ENCODE data around the gene ALKBH5. TPM values are rescaled to one million over a fixed set of nuclear protein-coding genes. Genes with fewer than 3 reads are reported as not detected.

Gene ALKBH5
- polyA plus RNA-seq, 1 of the 3 experiments (the other 2 are of a cell fraction), result 41.0 TPM

DNA sequence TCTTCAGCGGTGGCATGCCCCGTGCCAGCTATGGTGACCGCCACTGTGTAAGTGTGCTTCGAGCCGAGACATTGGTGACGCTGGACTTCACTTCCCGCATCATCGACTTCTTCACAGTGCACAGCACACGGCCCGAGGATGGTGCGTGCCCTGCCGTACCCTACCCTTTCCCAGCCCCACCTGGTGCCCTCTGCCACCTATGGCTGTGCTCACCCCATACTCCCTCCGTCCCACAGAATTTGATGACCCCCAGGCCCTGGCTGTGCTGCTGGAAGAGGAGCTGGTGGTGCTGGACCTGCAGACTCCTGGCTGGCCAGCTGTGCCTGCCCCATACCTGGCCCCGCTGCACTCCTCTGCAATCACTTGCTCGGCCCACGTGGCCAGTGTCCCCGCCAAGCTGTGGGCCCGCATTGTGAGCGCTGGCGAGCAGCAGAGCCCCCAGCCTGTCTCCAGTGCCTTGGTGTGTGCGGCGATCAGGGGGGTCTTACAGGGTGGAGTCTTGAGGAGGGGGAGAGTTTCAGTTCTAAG is 51.3 kb downstream of the ALKBH5 start:
- POLR2A ChIA-PET, result no interaction called here
- CTCF ChIA-PET, result interaction anchor here (1.4 to 4.4 kb wide), 2 partner anchors 13 to 16 kb away, joined by 3 to 26 read pairs; no protein-coding TSS in a partner anchor

DNA sequence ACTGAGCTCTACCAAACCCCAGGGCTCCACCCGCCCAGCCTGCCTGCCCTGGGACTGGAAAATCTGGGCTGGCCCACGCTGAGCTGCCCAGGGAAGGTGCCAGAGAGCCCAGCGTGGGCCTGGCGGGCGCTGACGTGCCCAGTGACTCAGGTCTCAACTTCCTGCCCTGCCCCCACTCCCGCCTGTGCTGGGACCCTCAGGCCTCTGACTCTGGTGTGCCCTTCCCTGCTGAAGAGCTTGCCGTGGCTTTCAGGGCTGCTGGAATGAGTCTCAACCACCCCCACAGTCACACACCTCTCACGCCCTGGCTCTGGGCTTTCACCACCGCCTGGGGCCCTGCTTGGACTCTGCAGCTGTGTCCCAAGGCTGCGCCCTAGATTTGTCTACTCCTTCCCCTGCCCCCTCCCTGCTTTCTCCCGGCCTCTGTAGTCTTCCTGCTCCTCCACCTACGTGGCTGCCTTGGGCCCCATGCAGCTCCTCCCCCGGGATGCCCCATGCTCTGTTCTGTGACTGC is 52.2 kb downstream of the ALKBH5 start:
- CTCF ChIA-PET, result interaction anchor here (0.7 to 4.4 kb wide), 3 partner anchors 12 to 84 kb away, joined by 3 to 26 read pairs (median 3); no protein-coding TSS in a partner anchor
- POLR2A ChIA-PET, result no interaction called here
- no peak overlapping the region for H3K4me2 ChIP-seq
- H3K9ac ChIP-seq, result peak overlapping the region; percentile 44; the same call in 1 of the 2 replicates
- no peak overlapping the region for H3K4me3 ChIP-seq (ENCODE audit: low read depth in 2 of 2, low read length in 1 of 2)
- peak; percentile 63; the same call in 1 of the 2 replicates for TF ChIP-seq FOSL2 (IDR thresholded peaks at IDR 0.05; ENCODE audit: borderline replicate concordance, low read depth)
- no peak for TF ChIP-seq CHD2 (IDR thresholded peaks at IDR 0.05; ENCODE audit: low read length, partially characterized antibody)
- 0 out of 2 replicates have a peak, but pooled peaks have one; percentile 23 for TF ChIP-seq GABPA (IDR thresholded peaks at IDR 0.05; ENCODE audit: low read depth)
- TF ChIP-seq TEAD4 (IDR thresholded peaks at IDR 0.05; ENCODE audit: borderline replicate concordance, insufficient read depth), result no peak
- no peak for TF ChIP-seq EP300 (IDR thresholded peaks at IDR 0.05; ENCODE audit: borderline replicate concordance in 1 of 2, low read depth in 1 of 2, low read length in 1 of 2)
- H2AFZ ChIP-seq (ENCODE audit: low read depth), result no peak overlapping the region
- WGBS (ENCODE audit: low lambda C conversion rate), result 67% methylated on average over 8 of the region's 14 CpGs
- DNase-seq, result no peak
- H3K27me3 ChIP-seq (ENCODE audit: insufficient read depth), result no peaks in the 10 kb centered on the region
- no peaks in the 10 kb centered on the region for H3K9me2 ChIP-seq
- H3K4me1 ChIP-seq (ENCODE audit: control insufficient read depth in 1 of 2, insufficient read depth in 2 of 2, low read depth in 1 of 2, low read length in 1 of 2), result peaks cover 0 to 6% of the 10 kb centered on the region in 2 experiments; a peak in 2 of 4 replicates
- no peaks in the 10 kb centered on the region for H3K9me3 ChIP-seq
- H3K36me3 ChIP-seq (replicated peaks in 1 of 2; ENCODE audit: control insufficient read depth in 1 of 2, insufficient read depth in 2 of 2, low read length in 1 of 2), result peaks cover 0 to 25% of the 10 kb centered on the region in 2 experiments
- H3K79me2 ChIP-seq (ENCODE audit: insufficient read depth), result peaks cover 11% of the 10 kb centered on the region; the same call in 1 of the 2 replicates
- no peaks in the 10 kb centered on the region for H4K20me1 ChIP-seq (ENCODE audit: insufficient read depth)
- H3K27ac ChIP-seq (ENCODE audit: low read depth in 2 of 2, low read length in 1 of 2), result peak overlapping the region in 1 of 2 experiments; percentile 70; a peak in 2 of 4 replicates
- peaks cover 4% of the 10 kb centered on the region for H3F3A ChIP-seq (replicated peaks; ENCODE audit: insufficient read depth)

More for the DNA sequence above, 51.3 kb downstream of the ALKBH5 start:
- peaks cover 4% of the 10 kb centered on the region for H3F3A ChIP-seq (replicated peaks; ENCODE audit: insufficient read depth)
- no peaks in the 10 kb centered on the region for H3K9me2 ChIP-seq
- peak overlapping the region; percentile 22; the same call in 1 of the 2 replicates for H3K4me2 ChIP-seq
- H3K4me1 ChIP-seq (ENCODE audit: control insufficient read depth in 1 of 2, insufficient read depth in 2 of 2, low read depth in 1 of 2, low read length in 1 of 2), result peaks cover 5 to 6% of the 10 kb centered on the region in 2 experiments; a peak in 3 of 4 replicates
- H3K79me2 ChIP-seq (ENCODE audit: insufficient read depth), result peaks cover 16% of the 10 kb centered on the region
- DNase-seq, result no peak
- 97% methylated on average over 16 of the region's 22 CpGs for WGBS (ENCODE audit: low lambda C conversion rate)
- peak overlapping the region in 1 of 2 experiments; percentile 70; a peak in 2 of 4 replicates for H3K27ac ChIP-seq (ENCODE audit: low read depth in 2 of 2, low read length in 1 of 2)
- peak overlapping the region; percentile 44; the same call in 1 of the 2 replicates for H3K9ac ChIP-seq
- H3K9me3 ChIP-seq, result no peaks in the 10 kb centered on the region
- no peak overlapping the region for H3K4me3 ChIP-seq (ENCODE audit: low read depth in 2 of 2, low read length in 1 of 2)
- no peak overlapping the region for H2AFZ ChIP-seq (ENCODE audit: low read depth)
- peaks cover 0 to 24% of the 10 kb centered on the region in 2 experiments for H3K36me3 ChIP-seq (replicated peaks in 1 of 2; ENCODE audit: control insufficient read depth in 1 of 2, insufficient read depth in 2 of 2, low read length in 1 of 2)
- no peaks in the 10 kb centered on the region for H4K20me1 ChIP-seq (ENCODE audit: insufficient read depth)
- H3K27me3 ChIP-seq (ENCODE audit: insufficient read depth), result no peaks in the 10 kb centered on the region
- TF ChIP-seq NRF1 (IDR thresholded peaks at IDR 0.05; ENCODE audit: low read depth, low read length) (no peak), RAD21 (IDR thresholded peaks at IDR 0.05; ENCODE audit: low read length) (no peak), TEAD4 (IDR thresholded peaks at IDR 0.05; ENCODE audit: borderline replicate concordance, insufficient read depth) (no peak), TAF1 (IDR thresholded peaks at IDR 0.05; ENCODE audit: borderline replicate concordance, low read depth, low read length) (no peak), SMC3 (IDR thresholded peaks at IDR 0.05; ENCODE audit: low read depth, low read length) (no peak)

- CTCF ChIA-PET, result interaction anchor here (4.4 kb wide), 1 partner anchor 11 kb away, joined by 26 read pairs; no protein-coding TSS in a partner anchor
- no peaks in the 10 kb centered on the region for H3K9me3 ChIP-seq
Observed at GRCh38 chr17:18236494-18236893, 52.9 kb downstream of the ALKBH5 start.

More at GRCh38 chr17:18236494-18236893, 52.9 kb downstream of the ALKBH5 start:
- TF ChIP-seq RXRA (IDR thresholded peaks at IDR 0.05; ENCODE audit: borderline replicate concordance, low read depth) (no peak), FOSL2 (IDR thresholded peaks at IDR 0.05; ENCODE audit: borderline replicate concordance, low read depth) (no peak), NFIC (IDR thresholded peaks at IDR 0.05; ENCODE audit: borderline replicate concordance) (no peak), MXI1 (IDR thresholded peaks at IDR 0.05; ENCODE audit: low read depth, low read length) (no peak), TCF12 (IDR thresholded peaks at IDR 0.05) (no peak), RFX5 (IDR thresholded peaks at IDR 0.05; ENCODE audit: low read length) (no peak), SIN3A (IDR thresholded peaks at IDR 0.05; ENCODE audit: borderline replicate concordance, low read depth, low read length) (no peak)
- Histone ChIP-seq H3K9me2 (no peaks in the 10 kb centered on the region), H3K27ac (ENCODE audit: low read depth in 2 of 2, low read length in 1 of 2) (peak overlapping the region in 1 of 2 experiments; percentile 70; a peak in 1 of 4 replicates), H3K9ac (no peak overlapping the region), H3F3A (replicated peaks; ENCODE audit: insufficient read depth) (peaks cover 4% of the 10 kb centered on the region), H3K27me3 (ENCODE audit: insufficient read depth) (no peaks in the 10 kb centered on the region), H3K4me1 (ENCODE audit: control insufficient read depth in 1 of 2, insufficient read depth in 2 of 2, low read depth in 1 of 2, low read length in 1 of 2) (peaks cover 0 to 6% of the 10 kb centered on the region in 2 experiments; a peak in 2 of 4 replicates), H3K4me3 (ENCODE audit: low read depth in 2 of 2, low read length in 1 of 2) (no peak overlapping the region), H4K20me1 (ENCODE audit: insufficient read depth) (no peaks in the 10 kb centered on the region), H3K36me3 (replicated peaks in 1 of 2; ENCODE audit: control insufficient read depth in 1 of 2, insufficient read depth in 2 of 2, low read length in 1 of 2) (peaks cover 0 to 30% of the 10 kb centered on the region in 2 experiments), H3K79me2 (ENCODE audit: insufficient read depth) (0 out of 2 replicates have a peak, but pooled peaks cover 7% of the 10 kb centered on the region), H2AFZ (ENCODE audit: low read depth) (no peak overlapping the region), H3K4me2 (no peak overlapping the region)
- WGBS (ENCODE audit: low lambda C conversion rate), result 85% methylated on average over 7 of the region's 18 CpGs
- DNase-seq, result no peak
- POLR2A ChIA-PET, result no interaction called here
